ENCODE measurements around the gene ZNF771. TPM values are rescaled to one million over a fixed set of nuclear protein-coding genes. Genes with fewer than 3 reads are reported as not detected.

ZNF771 gene
- total and polyA plus RNA-seq, 9 of the 15 experiments (the other 6 are each of a cell fraction or from before 2014, with no cell fraction given) = 1.5 to 12.6 (median 4.4) TPM

- TF ChIP-seq ID3 (CRISPR knock-in tag; IDR thresholded peaks at IDR 0.05) (no peak), ID3 (tag; IDR thresholded peaks at IDR 0.05) (peak; percentile 17), PTRF (tag; IDR thresholded peaks at IDR 0.05) (no peak), MXD1 (CRISPR knock-in tag; IDR thresholded peaks at IDR 0.05; ENCODE audit: borderline replicate concordance, poor library complexity, severe bottlenecking) (no peak), NBN (IDR thresholded peaks at IDR 0.05; ENCODE audit: low read depth) (peak; percentile 9; the same call in 1 of the 2 replicates), ZNF57 (CRISPR knock-in tag; IDR thresholded peaks at IDR 0.05) (no peak), STAT5B (CRISPR knock-in tag; IDR thresholded peaks at IDR 0.05) (no peak), ADNP (tag; IDR thresholded peaks at IDR 0.05) (0 out of 2 replicates have a peak, but pooled peaks have one; percentile 37), MYNN (IDR thresholded peaks at IDR 0.05) (no peak), MYNN (CRISPR knock-in tag; IDR thresholded peaks at IDR 0.05) (no peak), U2AF1 (optimal IDR thresholded peaks at IDR 0.05; ENCODE audit: low read depth, low read length) (no peak), ZNF316 (IDR thresholded peaks at IDR 0.05) (0 out of 2 replicates have a peak, but pooled peaks have one; percentile 1), ZNF639 (CRISPR knock-in tag; conservative IDR thresholded peaks at IDR 0.05 in 1 of 2, IDR thresholded peaks at IDR 0.05 in 1 of 2) (no peak), BRD9 (IDR thresholded peaks at IDR 0.05; ENCODE audit: low read depth, partially characterized antibody) (peak; percentile 4), E2F8 (IDR thresholded peaks at IDR 0.05; ENCODE audit: low read depth, partially characterized antibody) (no peak), AFF1 (IDR thresholded peaks at IDR 0.05; ENCODE audit: low read depth in 1 of 2, partially characterized antibody in 2 of 2) (peak in 1 of 2 experiments; percentile 16), ZBED1 (IDR thresholded peaks at IDR 0.05) (no peak), THAP7 (CRISPR knock-in tag; IDR thresholded peaks at IDR 0.05) (no peak), XRCC3 (IDR thresholded peaks at IDR 0.05) (no peak), CXXC5 (CRISPR knock-in tag; IDR thresholded peaks at IDR 0.05) (no peak)
Measured at GRCh38 chr16:30446203-30446595, 38.8 kb downstream of the ZNF771 start (continued).

All from K562 (cell line).